GM21381 (cell line): ENCODE measurements around the gene MROH2B.
"Not testable (repeated sequence)": the region's sequence is repeated elsewhere in the genome, so short reads cannot be mapped to it uniquely, and the experiment has no call there.

Experiments used
- ATAC-seq: cut with Tn5 transposase; IDR thresholded peaks from one replicate; pipeline ENCODE4 v1.9.1; 2021; ENCODE audit warnings: mild to moderate bottlenecking, moderate library complexity; ENCODE audit not compliant: unreplicated experiment

MROH2B gene

GRCh38 chr5:41032973-41033372 is 38.2 kb downstream of the MROH2B start:
- no peak for ATAC-seq

- ATAC-seq: not testable (repeated sequence)
Observed at GRCh38 chr5:41022600-41022999, 48.5 kb downstream of the MROH2B start.

DNA sequence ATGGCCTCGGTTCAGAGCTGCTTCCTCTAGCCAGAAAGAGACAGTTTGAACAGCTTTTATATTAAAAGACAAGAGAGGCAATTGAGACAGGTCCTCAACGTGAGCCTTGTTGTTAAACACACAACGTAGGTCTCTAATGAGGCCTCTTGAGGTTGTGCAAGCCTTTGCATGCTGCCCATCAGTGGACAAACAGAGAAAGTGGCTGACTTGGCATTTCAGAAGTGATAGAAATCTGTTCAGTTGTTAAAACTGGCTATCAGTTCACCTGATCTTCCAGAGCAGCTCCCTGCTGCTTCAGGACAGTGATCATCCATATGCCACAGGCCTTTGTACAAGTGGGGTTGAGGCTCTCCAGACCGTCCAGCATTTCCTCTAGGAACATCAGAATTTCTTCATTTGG is 58.8 kb downstream of the MROH2B start:
- ATAC-seq: no peak

DNA sequence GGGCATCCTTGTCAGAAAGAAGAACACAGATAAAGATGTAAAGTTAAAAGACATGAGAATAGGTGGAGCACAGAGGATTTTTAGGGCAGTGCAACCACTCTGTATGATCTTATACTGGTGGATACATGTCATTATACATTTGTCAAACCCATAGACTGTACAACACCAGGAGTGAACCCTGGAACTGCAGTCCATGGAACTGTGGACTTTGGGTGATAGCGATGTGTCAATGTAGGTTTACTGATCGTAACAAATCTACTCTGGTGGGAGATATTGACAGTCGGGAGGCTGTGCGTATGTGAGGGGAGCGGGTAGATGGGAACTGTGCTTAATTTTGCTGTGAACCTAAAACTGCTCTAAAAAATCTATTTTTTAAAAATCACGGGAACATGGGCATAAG is 60.6 kb downstream of the MROH2B start:
- ATAC-seq: no peak

GRCh38 chr5:41009232-41009631 is 61.9 kb downstream of the MROH2B start:
- ATAC-seq: no peak

GRCh38 chr5:41004931-41005330 is 66.2 kb downstream of the MROH2B start:
- no peak for ATAC-seq

DNA sequence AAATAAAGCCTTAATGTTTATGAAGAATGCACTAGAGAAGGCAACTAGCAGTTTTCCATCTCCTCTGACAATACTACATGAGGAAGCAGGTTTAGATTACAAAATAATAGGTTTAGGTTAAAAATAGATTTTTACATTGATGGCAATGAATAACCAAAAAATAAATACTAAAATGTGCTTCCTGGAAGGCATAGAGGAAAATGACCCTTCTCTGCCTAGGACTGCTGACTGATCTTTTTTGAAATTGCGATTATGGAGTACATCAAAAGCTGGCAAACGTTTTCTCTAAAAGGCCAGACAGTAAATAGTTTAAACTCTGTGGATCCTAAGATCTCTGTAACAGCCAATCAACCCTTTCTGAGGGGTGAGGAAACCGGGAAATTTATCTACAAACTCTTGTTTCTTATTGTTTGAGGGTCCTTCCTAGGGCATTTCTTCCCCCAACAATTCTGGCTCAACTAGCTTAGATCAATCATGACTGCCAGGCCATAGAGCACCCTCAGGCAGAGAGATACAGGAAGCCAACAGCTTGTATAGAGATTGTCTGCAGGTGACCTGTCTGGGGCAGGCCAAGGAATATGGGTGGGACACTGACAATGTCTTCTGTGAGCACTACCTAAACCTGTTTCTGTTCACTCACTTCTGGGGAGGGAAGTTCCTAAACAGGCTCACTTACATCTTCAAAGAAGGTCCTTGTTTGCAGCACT is 67.3 kb downstream of the MROH2B start:
- ATAC-seq: no peak

DNA sequence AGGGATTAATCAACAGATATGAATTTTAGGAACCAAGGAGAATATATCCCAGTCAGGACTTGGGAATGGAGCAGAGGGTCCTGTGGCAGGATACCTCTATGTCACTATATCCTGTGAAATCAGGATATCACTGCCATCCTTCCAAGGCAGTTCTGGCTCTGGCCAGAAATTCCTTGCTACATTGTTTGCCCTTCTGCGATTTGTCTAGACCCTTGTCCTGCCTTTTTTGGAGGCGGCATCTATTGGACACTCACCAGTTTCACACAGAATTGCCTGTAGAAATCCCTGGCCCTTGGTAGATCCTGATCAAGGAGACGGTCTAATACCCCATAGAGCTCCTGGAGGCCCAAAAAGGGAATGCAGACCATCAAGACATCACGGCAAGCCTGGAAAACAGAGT is 71.2 kb downstream of the MROH2B start:
- no peak for ATAC-seq

DNA sequence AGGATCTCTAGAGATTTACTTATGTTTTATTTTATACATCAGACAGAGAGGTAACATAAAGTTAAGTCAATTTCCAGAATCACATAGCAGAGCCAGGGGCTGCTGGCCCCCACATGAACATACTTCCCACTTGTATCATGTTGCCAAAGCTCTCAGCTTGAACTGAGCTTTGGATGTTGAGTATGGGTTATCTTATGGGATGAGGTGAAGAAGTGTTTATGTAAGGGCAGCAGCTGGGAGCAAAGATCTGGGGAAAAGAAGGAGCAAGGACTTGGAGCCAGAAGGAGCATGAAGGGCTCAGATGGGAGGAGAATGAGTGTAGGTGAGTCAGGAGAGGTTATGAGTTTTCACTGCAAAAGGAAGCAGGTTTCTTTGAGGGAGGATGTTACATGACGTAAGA is 72.0 kb downstream of the MROH2B start:
- no peak for ATAC-seq

DNA sequence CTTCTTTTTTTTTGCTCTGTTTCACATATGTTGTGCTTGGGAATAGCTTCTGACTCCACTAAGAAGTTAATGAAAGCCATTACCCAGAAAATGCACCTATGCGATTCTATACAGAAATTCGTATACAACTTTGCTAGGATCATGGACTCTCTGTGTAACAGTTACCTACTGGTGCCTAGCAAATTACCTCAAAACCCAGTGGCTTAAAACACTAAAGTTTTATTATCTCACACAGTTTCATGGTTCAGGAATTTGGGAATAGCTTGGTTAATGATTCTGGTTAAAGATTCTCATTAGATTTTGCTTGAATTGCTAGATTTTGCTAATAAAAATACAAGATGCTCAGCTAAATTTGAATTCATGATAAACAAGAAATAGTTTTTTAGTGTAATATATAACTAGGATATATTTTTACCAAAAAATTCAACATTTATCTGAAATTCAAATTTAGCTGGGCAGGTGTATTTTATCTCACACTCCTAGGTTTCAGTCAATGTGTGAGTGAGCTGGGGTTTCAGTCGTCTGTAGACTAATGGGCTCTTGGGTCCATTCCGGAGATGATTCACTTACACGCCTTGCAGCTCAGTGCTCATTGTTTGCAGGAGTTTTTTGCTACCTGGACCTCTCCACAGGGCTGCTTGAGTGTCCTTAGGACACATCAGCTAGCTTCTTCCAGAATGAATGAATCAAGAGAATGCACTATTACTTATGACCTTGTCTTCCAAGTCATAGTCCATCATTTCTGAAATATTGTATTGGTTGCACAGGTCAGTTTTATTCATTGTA is 75.1 kb downstream of the MROH2B start:
- no peak for ATAC-seq

GRCh38 chr5:40991981-40992559 is 79.1 kb downstream of the MROH2B start:
- ATAC-seq: no peak

- no peak for ATAC-seq
Observed at GRCh38 chr5:40991168-40991980, 79.8 kb downstream of the MROH2B start.

- ATAC-seq: no peak
Observed at GRCh38 chr5:40988746-40989510, 82.2 kb downstream of the MROH2B start.

- no peak for ATAC-seq
Observed at GRCh38 chr5:40987349-40987748, 83.8 kb downstream of the MROH2B start.

DNA sequence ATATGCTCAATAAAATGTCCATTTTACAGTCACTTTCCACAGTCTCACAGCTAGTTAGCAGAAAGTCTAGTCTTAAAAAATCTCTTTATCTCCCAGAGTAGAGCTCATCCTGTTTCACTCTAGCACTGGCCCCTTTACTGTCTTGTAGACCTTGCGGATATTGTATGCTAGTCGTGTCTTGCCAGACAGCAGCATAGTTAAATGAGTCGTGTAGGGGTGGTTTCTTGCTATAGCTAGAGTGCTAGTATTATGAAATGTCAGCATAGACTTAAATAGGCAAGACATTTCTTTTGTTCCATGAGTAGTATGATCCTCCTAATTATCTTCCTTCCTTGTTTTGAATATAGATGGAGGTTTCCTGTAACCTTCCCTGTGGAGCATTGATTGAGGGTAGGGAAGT is 84.5 kb downstream of the MROH2B start:
- ATAC-seq: no peak

DNA sequence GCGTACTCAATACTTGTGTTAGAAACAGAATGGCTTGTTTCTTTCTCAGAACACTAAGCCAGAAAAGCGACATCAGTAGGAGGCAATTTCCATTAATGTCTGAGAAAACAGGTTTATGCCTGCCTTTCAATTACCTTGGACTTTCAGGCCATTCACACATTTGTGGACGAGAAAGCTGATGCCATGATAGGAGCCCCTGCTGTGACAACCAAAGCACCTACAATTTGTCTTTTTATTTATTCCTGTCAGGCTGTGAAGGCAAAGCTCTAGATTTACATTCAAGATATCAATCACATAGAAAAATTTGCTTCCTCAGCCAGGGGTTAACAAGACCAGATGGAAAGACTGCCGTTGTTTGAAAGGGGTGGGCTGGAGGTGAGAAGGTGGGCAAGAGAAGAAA is 85.6 kb downstream of the MROH2B start:
- no peak for ATAC-seq

DNA sequence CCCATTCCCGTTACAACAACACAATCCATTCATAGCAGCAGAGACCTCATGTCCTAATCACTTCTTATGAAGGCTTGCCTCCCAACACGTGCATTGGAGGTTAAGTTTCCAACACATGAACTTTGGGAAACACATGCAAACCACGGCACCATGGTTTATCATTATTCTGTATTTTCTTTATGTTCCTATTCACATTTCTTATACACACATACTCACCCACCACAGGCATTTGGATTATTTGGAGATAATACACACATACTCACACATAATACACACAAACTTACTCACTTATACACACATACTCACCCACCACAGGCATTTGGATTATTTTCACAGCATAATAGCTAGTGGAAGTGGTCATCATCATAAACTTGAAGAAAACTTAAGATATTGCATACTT is 86.3 kb downstream of the MROH2B start:
- ATAC-seq: no peak

GRCh38 chr5:40983781-40984180 is 87.4 kb downstream of the MROH2B start:
- no peak for ATAC-seq

DNA sequence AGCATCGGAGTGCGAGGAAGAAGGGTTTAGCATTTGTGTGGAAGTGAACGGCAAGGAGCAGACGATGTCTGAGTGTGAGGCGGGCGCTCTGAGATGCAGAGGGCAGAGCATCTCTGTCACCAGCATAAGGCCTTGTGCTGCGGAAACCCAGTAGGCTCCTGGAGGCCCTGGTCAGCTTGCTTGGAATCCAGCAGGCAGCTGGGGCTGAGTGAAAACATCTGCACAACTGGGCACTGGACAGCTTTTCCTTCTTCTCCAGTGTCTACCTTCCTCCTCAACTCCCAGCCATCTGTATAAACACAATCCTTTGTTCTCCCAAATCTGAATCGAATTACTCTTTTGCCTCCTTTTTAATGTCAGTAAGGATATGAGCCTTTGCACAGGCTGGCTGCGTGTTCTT is 89.7 kb downstream of the MROH2B start:
- ATAC-seq: no peak

- no peak for ATAC-seq
Observed at GRCh38 chr5:40976836-40977235, 94.3 kb downstream of the MROH2B start.

GRCh38 chr5:40976041-40976440 is 95.1 kb downstream of the MROH2B start:
- ATAC-seq: no peak
